GM20000 (cell line): ENCODE measurements around the gene ZBED1.
"Not testable (repeated sequence)": the region's sequence is repeated elsewhere in the genome, so short reads cannot be mapped to it uniquely, and the experiment has no call there.

ENCODE experiments used
- DNase-seq: peaks from one replicate; pipeline ENCODE4 v3.0.0; 2012; ENCODE audit warnings: low spot score
- TF ChIP-seq, protein P1 (sequence below): IDR thresholded peaks from 2 replicates; pipeline ENCODE4 v1.5.1; 2012; ENCODE audit warnings: mild to moderate bottlenecking, control low read depth; ENCODE audit errors: extremely low read depth, missing control alignments

Gene ZBED1

DNA sequence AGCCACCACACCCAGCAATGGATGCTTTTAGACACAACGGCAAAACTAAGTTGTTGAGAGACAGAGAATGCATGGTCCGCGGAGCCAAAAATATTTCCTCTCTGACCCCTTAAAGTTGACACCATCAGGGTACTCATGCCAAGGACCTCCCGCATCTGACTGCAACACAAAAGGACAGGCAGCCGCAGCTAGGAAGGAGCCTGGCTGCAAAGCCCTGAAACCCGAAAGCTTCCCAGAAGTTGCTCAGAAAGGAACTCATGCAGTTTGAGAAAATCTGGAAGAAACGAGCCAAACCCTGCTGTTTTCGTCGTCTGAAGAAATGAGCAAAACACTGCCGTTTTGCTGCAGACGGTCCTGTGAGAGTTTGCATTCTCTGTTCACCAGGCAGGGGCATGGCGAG, 16.5 kb downstream of the ZBED1 start:
- TF ChIP-seq, protein P1, sequence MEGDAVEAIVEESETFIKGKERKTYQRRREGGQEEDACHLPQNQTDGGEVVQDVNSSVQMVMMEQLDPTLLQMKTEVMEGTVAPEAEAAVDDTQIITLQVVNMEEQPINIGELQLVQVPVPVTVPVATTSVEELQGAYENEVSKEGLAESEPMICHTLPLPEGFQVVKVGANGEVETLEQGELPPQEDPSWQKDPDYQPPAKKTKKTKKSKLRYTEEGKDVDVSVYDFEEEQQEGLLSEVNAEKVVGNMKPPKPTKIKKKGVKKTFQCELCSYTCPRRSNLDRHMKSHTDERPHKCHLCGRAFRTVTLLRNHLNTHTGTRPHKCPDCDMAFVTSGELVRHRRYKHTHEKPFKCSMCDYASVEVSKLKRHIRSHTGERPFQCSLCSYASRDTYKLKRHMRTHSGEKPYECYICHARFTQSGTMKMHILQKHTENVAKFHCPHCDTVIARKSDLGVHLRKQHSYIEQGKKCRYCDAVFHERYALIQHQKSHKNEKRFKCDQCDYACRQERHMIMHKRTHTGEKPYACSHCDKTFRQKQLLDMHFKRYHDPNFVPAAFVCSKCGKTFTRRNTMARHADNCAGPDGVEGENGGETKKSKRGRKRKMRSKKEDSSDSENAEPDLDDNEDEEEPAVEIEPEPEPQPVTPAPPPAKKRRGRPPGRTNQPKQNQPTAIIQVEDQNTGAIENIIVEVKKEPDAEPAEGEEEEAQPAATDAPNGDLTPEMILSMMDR: no peak
- DNase-seq: no peak

DNA sequence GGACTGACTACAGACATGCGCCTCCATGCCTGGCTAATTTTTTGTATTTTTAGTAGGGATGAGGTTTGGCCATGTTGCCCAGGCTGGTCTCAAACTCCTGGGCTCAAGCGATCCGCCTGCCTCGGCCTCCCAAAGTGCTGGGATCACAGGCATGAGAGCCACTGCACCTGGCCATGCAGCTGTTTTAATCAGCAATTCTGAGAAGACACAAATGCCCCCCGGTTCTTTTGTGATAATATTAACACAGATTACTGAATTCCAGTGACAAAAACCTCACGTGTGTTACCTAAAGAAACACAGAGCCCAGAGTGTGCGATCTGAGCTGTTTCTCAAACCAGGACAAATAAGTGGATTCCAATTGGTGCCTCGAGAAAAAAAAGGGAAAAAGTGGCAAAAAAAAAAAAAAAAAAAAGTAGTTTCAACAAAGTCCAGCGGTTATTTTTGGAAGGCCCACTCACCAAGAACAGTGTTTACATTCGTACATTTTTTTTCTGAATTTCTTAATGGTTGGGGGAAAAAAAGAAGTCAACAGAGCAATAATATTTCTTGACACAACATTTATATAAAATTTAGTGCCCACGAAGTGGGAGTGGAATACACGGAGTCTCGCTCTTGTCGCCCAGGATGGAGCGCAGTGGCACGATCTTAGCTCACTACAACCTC, 17.2 kb downstream of the ZBED1 start:
- no peak for DNase-seq

DNA sequence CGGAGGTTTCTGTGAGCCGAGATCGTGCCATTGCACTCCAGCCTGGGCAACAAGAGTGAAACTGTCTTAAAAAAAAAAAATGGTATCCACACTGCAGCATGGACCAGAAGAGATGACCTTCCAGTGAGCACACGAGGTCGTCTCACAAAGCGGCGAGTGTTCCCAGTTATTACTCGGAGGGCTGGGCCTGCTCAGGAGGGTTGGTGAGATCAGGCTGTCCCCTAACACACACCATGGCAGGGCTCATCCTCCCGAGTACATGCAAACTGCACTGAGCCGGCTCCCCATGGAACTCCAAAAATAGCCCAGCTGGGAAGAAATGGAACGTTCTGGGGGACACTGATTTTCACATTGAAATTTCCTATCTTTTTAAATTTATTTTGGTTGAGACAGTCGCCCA, 19.2 kb downstream of the ZBED1 start:
- DNase-seq: not testable (repeated sequence)

More for the DNA sequence above, 17.2 kb downstream of the ZBED1 start:
- TF ChIP-seq, protein P1: no peak

DNA sequence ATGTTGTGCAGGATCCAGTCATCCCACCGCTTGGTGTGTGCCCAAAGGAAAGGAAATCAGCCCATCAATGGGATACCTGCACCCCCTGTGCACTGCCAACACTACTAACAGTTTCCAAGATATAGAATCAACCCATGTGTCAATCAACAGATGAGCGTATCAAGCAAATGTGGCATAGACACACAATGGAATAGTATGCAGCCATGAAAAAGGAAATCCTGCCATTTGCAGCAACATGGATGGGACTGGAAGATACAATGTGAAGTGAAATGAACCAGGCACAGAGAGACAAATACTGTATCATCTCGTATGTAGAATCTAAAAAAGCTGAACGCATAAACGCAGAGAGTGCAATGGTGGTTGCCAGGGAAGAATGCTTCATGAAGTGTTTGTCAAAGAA, 20.8 kb downstream of the ZBED1 start:
- not testable (repeated sequence) for DNase-seq

DNA sequence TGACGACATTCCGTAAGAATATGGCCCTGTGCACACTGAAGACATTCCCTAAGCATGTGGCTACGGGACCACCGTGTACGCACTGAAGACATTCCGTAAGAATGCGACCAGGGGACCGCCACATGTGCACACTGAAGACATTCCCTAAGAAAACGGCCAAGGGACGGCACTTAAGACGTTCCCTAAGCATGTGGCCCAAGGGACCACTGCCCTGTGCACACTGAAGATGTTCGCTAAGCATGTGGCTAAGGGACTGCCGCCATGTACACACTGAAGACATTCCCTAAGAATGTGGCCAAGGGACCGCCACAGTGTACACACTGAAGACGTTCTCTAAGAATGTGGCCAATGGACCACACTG, 21.4 kb downstream of the ZBED1 start:
- TF ChIP-seq, protein P1: no peak
- DNase-seq: no peak

DNA sequence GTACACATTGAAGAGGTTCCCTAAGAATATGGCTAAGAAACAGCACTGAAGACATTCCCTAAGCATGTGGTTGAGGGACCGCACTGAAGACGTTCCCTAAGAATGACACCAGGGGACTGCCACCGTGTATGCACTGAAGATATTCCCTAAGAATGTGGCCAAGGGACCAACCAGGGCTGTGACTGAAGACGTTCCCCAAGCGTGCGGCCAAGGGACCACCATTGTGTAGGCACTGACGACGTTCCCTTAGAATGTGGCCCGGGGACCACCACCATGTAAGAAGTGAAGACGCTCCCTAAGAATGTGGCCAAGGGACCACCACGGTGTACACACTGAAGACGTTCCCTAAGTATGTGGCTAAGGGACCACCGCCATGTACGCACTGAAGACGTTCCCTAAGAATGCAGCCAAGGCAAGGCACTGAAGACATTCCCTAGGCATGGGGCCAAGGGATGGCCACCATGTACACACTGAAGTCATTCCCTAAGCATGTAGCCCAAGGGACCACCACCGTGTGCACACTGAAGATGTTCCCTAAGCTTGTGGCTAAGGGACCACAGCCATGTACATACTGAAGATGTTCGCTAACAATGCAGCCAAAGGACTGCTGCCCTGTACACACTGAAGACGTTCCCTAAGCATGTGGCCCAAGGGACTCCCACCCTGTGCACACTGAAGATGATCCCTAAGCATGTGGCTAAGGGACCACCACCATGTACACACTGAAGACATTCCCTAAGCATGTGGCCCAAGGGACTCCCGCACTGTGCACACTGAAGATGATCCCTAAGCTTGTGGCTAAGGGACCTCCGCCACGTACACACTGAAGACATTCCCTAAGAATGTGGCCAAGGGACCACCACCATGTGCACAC, 22.0 kb downstream of the ZBED1 start:
- DNase-seq: no peak
- TF ChIP-seq, protein P1: no peak

DNA sequence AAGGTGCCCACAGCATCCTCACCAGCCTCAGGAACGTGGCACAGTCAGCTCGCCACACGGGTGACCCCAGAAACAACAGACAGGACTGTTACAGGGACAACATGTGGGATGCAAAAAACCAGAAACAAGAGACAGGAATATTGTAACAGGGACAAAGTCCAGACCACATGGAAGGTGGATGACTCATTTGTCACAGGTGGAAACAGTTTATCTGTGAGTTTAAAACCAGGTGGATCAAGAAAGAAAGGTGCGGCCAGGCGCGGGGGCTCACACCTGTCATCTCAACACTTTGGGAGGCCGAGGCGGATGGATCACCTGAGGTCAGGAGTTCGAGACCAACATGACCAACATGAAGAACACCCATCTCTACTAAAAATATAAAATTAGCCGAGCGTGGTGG, 23.5 kb downstream of the ZBED1 start:
- not testable (repeated sequence) for DNase-seq

DNA sequence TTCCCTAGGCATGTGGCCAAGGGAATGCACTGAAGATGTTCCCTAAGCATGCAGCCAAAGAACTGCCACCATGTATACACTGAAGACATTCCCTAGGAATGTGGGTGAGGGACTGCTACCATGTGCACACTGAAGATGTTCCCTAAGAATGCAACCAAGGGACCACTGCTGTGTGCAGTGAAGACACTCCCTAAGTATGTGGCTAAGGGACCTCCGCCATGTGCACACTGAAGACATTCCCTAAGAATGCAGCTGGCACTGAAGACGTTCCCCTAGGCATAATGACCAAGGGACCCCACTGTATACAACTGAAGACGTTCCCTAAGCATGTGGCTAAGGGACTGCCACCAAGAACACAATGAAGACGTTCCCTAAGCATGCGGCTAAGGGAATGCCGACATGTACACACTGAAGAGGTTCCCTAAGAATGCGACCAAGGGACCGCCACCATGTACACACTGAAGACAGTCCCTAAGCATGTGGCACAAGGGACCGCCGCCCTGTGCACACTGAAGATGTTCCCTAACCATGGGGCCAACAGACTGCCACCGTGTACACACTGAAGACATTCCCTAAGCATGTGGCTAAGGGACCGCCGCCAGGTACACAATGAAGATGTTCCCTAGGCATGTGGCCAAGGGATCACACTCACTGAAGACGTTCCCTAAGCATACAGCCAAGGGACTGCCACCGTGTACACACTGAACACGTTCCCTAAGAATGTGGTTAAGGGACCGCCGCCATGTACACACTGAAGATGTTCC, 25.6 kb downstream of the ZBED1 start:
- no peak for DNase-seq
- TF ChIP-seq, protein P1: no peak
